ENCODE measurements around the gene TBC1D13. TPM values are rescaled to one million over a fixed set of nuclear protein-coding genes. Genes with fewer than 3 reads are reported as not detected.
"Not testable (repeated sequence)": the region's sequence is repeated elsewhere in the genome, so short reads cannot be mapped to it uniquely, and the experiment has no call there.

Gene TBC1D13
- total and polyA plus RNA-seq, 2 experiments from 2014 or later = 8.3 to 19.4 TPM

DNA sequence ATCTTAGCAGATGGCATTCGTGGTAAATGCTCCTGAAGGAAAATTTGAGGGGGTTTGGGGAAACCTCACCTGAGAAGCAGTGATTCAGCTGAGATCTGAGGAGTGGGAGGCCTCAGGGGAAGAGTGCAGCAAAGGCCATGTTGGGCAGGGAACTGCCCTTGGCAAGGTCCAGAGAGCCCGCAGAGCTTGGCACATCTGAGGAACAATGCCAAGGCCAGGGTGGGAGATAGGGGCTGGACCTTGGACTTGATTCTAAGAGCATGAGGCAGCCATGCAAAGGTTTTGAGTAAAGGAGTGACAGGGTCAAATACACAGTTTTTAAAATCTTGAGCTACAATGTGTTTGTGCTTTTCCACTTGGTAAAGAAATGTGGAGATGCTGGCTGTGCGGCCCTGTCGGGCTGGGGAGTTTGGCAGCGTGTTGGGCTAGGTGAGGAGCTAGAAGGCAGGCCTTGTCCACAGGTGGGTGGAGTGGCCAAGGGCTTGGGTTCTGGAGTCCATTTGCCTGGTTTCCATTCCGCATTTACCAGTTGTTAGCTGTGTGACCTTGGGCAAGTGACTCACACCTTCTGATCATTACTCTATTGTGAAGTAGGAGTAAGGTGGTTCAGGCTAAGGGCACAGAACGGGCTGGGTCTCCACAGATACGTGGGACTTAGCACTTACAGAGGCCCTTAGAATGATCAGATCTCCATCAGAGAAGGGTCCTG lies 6.1 kb downstream of the TBC1D13 start:
- H3K4me1 Mint-ChIP-seq = peaks cover under 1% of the 10 kb centered on the region; the same call in 2 of the 3 replicates
- DNase-seq (ENCODE audit: low spot score) = no peak
- H3K36me3 ChIP-seq (ENCODE audit: insufficient read depth) = no peaks in the 10 kb centered on the region; the same call in 1 of the 2 replicates
- no peak for ATAC-seq
- no peak overlapping the region for H3K4me2 ChIP-seq
- peaks cover 28% of the 10 kb centered on the region for H3K36me3 Mint-ChIP-seq (ENCODE audit: low read depth)
- H3K9me2 ChIP-seq (ENCODE audit: insufficient read depth) = no peaks in the 10 kb centered on the region
- H3F3A ChIP-seq (replicated peaks; ENCODE audit: low read depth) = no peaks in the 10 kb centered on the region; the same call in 1 of the 2 replicates
- TF ChIP-seq JUNB (IDR thresholded peaks at IDR 0.05; ENCODE audit: unreplicated experiment) (no peak), EZH2phosphoT487 (IDR thresholded peaks at IDR 0.05; ENCODE audit: unreplicated experiment) (no peak), ZNF114 (CRISPR knock-in tag; IDR thresholded peaks at IDR 0.05) (no peak)
- TF ChIP-seq, protein P1, sequence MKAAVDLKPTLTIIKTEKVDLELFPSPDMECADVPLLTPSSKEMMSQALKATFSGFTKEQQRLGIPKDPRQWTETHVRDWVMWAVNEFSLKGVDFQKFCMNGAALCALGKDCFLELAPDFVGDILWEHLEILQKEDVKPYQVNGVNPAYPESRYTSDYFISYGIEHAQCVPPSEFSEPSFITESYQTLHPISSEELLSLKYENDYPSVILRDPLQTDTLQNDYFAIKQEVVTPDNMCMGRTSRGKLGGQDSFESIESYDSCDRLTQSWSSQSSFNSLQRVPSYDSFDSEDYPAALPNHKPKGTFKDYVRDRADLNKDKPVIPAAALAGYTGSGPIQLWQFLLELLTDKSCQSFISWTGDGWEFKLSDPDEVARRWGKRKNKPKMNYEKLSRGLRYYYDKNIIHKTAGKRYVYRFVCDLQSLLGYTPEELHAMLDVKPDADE (IDR thresholded peaks at IDR 0.05) = no peak
- no peaks in the 10 kb centered on the region for H4K20me1 ChIP-seq (replicated peaks; ENCODE audit: insufficient read depth)
- H2AFZ ChIP-seq = no peak overlapping the region
- H3K4me3 ChIP-seq = no peak overlapping the region
- H3K27ac Mint-ChIP-seq = no peak overlapping the region
- H3K27ac ChIP-seq (ENCODE audit: low read depth) = no peak overlapping the region
- H3K4me3 Mint-ChIP-seq = no peak overlapping the region
- H3K9me3 Mint-ChIP-seq = no peaks in the 10 kb centered on the region
- H3K4me1 ChIP-seq (ENCODE audit: insufficient read depth) = peaks cover 2% of the 10 kb centered on the region
- H3K27me3 ChIP-seq (ENCODE audit: insufficient read depth) = no peaks in the 10 kb centered on the region
- H3K79me2 ChIP-seq (replicated peaks; ENCODE audit: insufficient read depth) = peaks cover 9% of the 10 kb centered on the region
- H3K27me3 Mint-ChIP-seq (ENCODE audit: insufficient read depth, low read depth, poor library complexity) = peaks cover 7% of the 10 kb centered on the region

DNA sequence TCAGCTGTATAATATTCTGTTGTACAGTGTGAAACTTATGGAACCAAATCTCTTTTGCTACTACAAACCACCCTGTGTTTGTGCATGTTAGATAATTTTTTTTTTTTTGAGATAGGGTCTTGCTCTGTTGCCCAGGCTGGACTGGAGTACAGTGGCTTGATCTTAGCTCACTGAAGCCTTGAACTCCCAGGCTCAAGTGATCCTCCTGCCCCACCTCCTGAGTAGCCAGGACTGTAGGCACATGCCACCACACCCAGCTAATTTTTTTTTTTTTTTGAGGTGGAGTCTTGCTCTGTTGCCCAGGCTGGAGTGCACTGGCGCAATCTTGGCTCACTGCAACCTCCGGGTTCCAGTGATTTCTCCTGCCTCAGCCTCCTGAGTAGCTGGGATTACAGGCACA lies 7.9 kb downstream of the TBC1D13 start:
- H3K4me3 Mint-ChIP-seq; H3K27ac ChIP-seq (ENCODE audit: low read depth); H3K4me2 ChIP-seq; H3K4me1 ChIP-seq (ENCODE audit: insufficient read depth); H3K4me1 Mint-ChIP-seq; H3F3A ChIP-seq (replicated peaks; ENCODE audit: low read depth); H4K20me1 ChIP-seq (replicated peaks; ENCODE audit: insufficient read depth); H3K27me3 Mint-ChIP-seq (ENCODE audit: insufficient read depth, low read depth, poor library complexity); H3K9me2 ChIP-seq (ENCODE audit: insufficient read depth); H3K36me3 ChIP-seq (ENCODE audit: insufficient read depth); ATAC-seq; H3K27ac Mint-ChIP-seq; H3K27me3 ChIP-seq (ENCODE audit: insufficient read depth); H3K79me2 ChIP-seq (replicated peaks; ENCODE audit: insufficient read depth); H3K4me3 ChIP-seq; H3K9me3 Mint-ChIP-seq; DNase-seq (ENCODE audit: low spot score); H2AFZ ChIP-seq: not testable (repeated sequence)
- peaks cover 36% of the 10 kb centered on the region for H3K36me3 Mint-ChIP-seq (ENCODE audit: low read depth)

DNA sequence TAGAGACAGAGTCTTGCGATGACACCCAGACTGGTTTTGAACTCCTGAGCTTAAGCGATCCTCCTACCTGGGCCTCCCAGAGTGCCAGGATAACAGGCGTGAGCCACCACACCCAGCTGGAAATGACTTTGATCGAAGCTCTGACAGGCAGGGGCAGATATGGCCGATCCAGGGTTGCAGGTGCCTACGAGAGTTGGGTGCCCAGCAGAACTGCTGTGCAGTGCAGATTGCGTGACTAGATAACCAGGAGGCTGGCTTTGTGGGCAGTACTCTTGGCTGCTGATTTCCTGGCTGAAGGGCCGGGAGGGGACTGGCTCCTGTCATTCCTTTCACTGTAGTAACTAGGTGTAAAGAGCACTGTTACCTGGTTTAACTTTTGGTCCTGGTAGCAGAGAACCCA lies 11.8 kb downstream of the TBC1D13 start:
- DNase-seq (ENCODE audit: low spot score) = no peak
- no peaks in the 10 kb centered on the region for H3K4me1 ChIP-seq (ENCODE audit: insufficient read depth)
- no peaks in the 10 kb centered on the region for H3K27me3 ChIP-seq (ENCODE audit: insufficient read depth)
- Mint-ChIP-seq H3K9me3 (no peaks in the 10 kb centered on the region), H3K27ac (no peak overlapping the region), H3K4me1 (no peaks in the 10 kb centered on the region), H3K27me3 (ENCODE audit: insufficient read depth, low read depth, poor library complexity) (peaks cover 5% of the 10 kb centered on the region), H3K4me3 (no peak overlapping the region), H3K36me3 (ENCODE audit: low read depth) (peaks cover 46% of the 10 kb centered on the region)
- no peaks in the 10 kb centered on the region; the same call in 1 of the 2 replicates for H3K36me3 ChIP-seq (ENCODE audit: insufficient read depth)
- no peak overlapping the region for H3K4me3 ChIP-seq
- no peak for ATAC-seq
- no peak overlapping the region for H3K4me2 ChIP-seq
- H2AFZ ChIP-seq = no peak overlapping the region
- no peak overlapping the region for H3K27ac ChIP-seq (ENCODE audit: low read depth)
- no peaks in the 10 kb centered on the region for H3K9me2 ChIP-seq (ENCODE audit: insufficient read depth)
- no peaks in the 10 kb centered on the region; the same call in 1 of the 2 replicates for H4K20me1 ChIP-seq (replicated peaks; ENCODE audit: insufficient read depth)
- no peaks in the 10 kb centered on the region for H3F3A ChIP-seq (replicated peaks; ENCODE audit: low read depth)
- no peaks in the 10 kb centered on the region for H3K79me2 ChIP-seq (replicated peaks; ENCODE audit: insufficient read depth)
- TF ChIP-seq, protein P2, sequence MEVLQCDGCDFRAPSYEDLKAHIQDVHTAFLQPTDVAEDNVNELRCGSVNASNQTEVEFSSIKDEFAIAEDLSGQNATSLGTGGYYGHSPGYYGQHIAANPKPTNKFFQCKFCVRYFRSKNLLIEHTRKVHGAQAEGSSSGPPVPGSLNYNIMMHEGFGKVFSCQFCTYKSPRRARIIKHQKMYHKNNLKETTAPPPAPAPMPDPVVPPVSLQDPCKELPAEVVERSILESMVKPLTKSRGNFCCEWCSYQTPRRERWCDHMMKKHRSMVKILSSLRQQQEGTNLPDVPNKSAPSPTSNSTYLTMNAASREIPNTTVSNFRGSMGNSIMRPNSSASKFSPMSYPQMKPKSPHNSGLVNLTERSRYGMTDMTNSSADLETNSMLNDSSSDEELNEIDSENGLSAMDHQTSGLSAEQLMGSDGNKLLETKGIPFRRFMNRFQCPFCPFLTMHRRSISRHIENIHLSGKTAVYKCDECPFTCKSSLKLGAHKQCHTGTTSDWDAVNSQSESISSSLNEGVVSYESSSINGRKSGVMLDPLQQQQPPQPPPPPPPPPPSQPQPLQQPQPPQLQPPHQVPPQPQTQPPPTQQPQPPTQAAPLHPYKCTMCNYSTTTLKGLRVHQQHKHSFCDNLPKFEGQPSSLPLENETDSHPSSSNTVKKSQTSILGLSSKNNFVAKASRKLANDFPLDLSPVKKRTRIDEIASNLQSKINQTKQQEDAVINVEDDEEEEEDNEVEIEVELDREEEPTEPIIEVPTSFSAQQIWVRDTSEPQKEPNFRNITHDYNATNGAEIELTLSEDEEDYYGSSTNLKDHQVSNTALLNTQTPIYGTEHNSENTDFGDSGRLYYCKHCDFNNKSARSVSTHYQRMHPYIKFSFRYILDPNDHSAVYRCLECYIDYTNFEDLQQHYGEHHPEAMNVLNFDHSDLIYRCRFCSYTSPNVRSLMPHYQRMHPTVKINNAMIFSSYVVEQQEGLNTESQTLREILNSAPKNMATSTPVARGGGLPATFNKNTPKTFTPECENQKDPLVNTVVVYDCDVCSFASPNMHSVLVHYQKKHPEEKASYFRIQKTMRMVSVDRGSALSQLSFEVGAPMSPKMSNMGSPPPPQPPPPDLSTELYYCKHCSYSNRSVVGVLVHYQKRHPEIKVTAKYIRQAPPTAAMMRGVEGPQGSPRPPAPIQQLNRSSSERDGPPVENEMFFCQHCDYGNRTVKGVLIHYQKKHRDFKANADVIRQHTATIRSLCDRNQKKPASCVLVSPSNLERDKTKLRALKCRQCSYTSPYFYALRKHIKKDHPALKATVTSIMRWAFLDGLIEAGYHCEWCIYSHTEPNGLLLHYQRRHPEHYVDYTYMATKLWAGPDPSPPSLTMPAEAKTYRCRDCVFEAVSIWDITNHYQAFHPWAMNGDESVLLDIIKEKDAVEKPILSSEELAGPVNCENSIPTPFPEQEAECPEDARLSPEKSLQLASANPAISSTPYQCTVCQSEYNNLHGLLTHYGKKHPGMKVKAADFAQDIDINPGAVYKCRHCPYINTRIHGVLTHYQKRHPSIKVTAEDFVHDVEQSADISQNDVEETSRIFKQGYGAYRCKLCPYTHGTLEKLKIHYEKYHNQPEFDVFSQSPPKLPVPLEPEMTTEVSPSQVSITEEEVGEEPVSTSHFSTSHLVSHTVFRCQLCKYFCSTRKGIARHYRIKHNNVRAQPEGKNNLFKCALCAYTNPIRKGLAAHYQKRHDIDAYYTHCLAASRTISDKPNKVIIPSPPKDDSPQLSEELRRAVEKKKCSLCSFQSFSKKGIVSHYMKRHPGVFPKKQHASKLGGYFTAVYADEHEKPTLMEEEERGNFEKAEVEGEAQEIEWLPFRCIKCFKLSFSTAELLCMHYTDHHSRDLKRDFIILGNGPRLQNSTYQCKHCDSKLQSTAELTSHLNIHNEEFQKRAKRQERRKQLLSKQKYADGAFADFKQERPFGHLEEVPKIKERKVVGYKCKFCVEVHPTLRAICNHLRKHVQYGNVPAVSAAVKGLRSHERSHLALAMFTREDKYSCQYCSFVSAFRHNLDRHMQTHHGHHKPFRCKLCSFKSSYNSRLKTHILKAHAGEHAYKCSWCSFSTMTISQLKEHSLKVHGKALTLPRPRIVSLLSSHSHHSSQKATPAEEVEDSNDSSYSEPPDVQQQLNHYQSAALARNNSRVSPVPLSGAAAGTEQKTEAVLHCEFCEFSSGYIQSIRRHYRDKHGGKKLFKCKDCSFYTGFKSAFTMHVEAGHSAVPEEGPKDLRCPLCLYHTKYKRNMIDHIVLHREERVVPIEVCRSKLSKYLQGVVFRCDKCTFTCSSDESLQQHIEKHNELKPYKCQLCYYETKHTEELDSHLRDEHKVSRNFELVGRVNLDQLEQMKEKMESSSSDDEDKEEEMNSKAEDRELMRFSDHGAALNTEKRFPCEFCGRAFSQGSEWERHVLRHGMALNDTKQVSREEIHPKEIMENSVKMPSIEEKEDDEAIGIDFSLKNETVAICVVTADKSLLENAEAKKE (CRISPR knock-in tag; IDR thresholded peaks at IDR 0.05) = no peak
- no peak for TF ChIP-seq POLR2AphosphoS5 (IDR thresholded peaks at IDR 0.05; ENCODE audit: low read depth)
- TF ChIP-seq, protein P3, sequence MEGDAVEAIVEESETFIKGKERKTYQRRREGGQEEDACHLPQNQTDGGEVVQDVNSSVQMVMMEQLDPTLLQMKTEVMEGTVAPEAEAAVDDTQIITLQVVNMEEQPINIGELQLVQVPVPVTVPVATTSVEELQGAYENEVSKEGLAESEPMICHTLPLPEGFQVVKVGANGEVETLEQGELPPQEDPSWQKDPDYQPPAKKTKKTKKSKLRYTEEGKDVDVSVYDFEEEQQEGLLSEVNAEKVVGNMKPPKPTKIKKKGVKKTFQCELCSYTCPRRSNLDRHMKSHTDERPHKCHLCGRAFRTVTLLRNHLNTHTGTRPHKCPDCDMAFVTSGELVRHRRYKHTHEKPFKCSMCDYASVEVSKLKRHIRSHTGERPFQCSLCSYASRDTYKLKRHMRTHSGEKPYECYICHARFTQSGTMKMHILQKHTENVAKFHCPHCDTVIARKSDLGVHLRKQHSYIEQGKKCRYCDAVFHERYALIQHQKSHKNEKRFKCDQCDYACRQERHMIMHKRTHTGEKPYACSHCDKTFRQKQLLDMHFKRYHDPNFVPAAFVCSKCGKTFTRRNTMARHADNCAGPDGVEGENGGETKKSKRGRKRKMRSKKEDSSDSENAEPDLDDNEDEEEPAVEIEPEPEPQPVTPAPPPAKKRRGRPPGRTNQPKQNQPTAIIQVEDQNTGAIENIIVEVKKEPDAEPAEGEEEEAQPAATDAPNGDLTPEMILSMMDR (conservative IDR thresholded peaks at IDR 0.05; ENCODE audit: low read depth in 2 of 2) = no peak
